Colonic mucosa (tissue), 4 donors: Measurements from ENCODE around the gene PPP2R3A. TPM values are rescaled to one million over a fixed set of nuclear protein-coding genes. Genes with fewer than 3 reads are reported as not detected.

Experiments used
- DNase-seq: peaks from one replicate; pipeline ENCODE4 v3.0.0-alpha.2; 2020
- H3K27ac ChIP-seq: fragments of 200-600 bp; one replicate; pipeline ENCODE4 v1.8.0; 2021
- H3K27me3 ChIP-seq: fragments of 200-600 bp; one replicate; pipeline ENCODE4 v1.8.0; 2021
- H3K36me3 ChIP-seq: fragments of 200-600 bp; one replicate; pipeline ENCODE4 v1.8.0; 2021
- H3K4me1 ChIP-seq: fragments of 200-600 bp; one replicate; pipeline ENCODE4 v1.8.0; 2021; ENCODE audit warnings: mild to moderate bottlenecking
- H3K4me3 ChIP-seq: fragments of 200-600 bp; one replicate; pipeline ENCODE4 v1.8.0; 2021
- H3K9ac ChIP-seq, 2 donors: one replicate each; pipeline ENCODE4 v1.7.0; 2013; ENCODE audit warnings: control low read depth in 2 of 2, low read depth in 2 of 2, low read length in 2 of 2
- H3K9me3 ChIP-seq: fragments of 200-600 bp; one replicate; pipeline ENCODE4 v1.8.0; 2021
- intact Hi-C: fragments of 100-400 bp; cut with DNase I; formaldehyde crosslinking; loops from one replicate; pipeline ENCODE4 v1.14.1; 2022
- total RNA-seq, 2 donors: library from RNA; stranded (reverse); fragmentation: NEBNext Ultra II Directional in 1 of 2; extraction: Animal tissue kit (Norgen Biotek cat#: 25700) in 1 of 2; gene quantifications; one replicate each; pipeline ENCODE4 v1.2.1, GENCODE V29; 2021
- TF ChIP-seq, protein P1 (sequence below): fragments of 200-600 bp; IDR thresholded peaks from one replicate; pipeline ENCODE4 v1.8.0; 2022; ENCODE audit warnings: antibody characterized with exemption, mild to moderate bottlenecking
- donor health status: healthy.
- donor health status: DM: no; HTN: no; CAD: no.
- donor health status: DM: no; HTN: no; CAD: no.

PPP2R3A gene
- total RNA-seq, 2 donors from 2014 or later, result 10.9 to 22.0 TPM

DNA sequence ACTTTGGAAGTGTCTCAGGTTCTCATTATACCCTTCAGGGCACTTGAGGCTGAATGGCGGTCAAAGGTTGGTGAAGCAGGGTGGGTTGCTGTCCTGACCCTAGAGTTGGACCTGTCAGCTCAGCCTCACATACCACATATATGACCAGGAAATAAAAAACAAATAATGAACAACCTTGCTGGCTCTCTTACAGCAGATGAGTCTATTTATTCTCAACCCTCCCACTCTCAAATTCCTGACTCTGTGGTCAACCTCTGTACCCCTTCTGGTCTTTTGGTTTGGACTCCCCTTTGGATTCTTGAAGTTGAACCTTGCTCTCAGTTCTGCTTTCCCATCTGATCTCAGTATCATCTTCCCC is 16.9 kb downstream of the PPP2R3A start:
- TF ChIP-seq, protein P1, sequence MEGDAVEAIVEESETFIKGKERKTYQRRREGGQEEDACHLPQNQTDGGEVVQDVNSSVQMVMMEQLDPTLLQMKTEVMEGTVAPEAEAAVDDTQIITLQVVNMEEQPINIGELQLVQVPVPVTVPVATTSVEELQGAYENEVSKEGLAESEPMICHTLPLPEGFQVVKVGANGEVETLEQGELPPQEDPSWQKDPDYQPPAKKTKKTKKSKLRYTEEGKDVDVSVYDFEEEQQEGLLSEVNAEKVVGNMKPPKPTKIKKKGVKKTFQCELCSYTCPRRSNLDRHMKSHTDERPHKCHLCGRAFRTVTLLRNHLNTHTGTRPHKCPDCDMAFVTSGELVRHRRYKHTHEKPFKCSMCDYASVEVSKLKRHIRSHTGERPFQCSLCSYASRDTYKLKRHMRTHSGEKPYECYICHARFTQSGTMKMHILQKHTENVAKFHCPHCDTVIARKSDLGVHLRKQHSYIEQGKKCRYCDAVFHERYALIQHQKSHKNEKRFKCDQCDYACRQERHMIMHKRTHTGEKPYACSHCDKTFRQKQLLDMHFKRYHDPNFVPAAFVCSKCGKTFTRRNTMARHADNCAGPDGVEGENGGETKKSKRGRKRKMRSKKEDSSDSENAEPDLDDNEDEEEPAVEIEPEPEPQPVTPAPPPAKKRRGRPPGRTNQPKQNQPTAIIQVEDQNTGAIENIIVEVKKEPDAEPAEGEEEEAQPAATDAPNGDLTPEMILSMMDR, result no peak
- intact Hi-C loops, result no loop called here

DNA sequence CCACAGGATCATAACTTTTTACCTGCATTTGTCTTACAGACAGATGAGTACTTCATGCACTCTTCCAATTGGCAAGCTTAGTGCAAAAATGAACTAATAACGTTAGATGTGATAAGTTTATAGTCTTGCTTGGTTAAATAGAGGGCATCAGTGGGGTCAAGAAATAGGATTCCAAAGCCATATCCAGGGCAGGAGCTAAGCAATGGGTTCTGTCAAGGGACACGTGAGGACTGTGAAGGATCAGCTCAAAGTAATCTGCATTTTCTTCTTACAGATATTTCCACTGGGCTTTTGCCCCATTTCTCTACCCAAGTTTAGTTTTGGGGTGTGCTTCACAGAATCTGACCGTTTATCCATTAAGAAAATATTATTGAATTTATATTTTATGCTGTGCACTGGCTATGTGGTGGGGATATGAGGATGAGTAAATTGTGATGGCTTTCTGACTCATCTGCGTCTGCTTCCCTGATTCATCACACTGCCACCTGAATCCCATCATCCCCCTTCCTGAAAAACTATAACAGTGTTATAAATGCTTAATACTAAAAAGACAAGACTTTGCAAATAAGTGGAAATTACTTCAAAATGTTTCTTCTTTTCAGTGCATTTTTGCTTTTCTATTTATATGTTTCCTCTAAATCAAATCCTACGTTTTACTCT is 17.5 kb downstream of the PPP2R3A start:
- Histone ChIP-seq H3K9ac (no peak overlapping the region), H3K27me3 (no peaks in the 10 kb centered on the region), H3K27ac (no peak overlapping the region), H3K9me3 (no peaks in the 10 kb centered on the region), H3K36me3 (no peaks in the 10 kb centered on the region), H3K4me1 (peaks cover 14% of the 10 kb centered on the region), H3K4me3 (no peak overlapping the region)
- intact Hi-C loops, result no loop called here
- TF ChIP-seq, protein P1, result no peak
- DNase-seq, result no peak

More for the DNA sequence above, 16.9 kb downstream of the PPP2R3A start:
- H3K4me3 ChIP-seq, result no peak overlapping the region
- H3K27me3 ChIP-seq, result no peaks in the 10 kb centered on the region
- peak overlapping the region; percentile 42 for H3K27ac ChIP-seq
- no peaks in the 10 kb centered on the region for H3K9me3 ChIP-seq
- H3K36me3 ChIP-seq, result no peaks in the 10 kb centered on the region
- no peak overlapping the region for H3K9ac ChIP-seq
- DNase-seq, result no peak
- H3K4me1 ChIP-seq, result peaks cover 14% of the 10 kb centered on the region

DNA sequence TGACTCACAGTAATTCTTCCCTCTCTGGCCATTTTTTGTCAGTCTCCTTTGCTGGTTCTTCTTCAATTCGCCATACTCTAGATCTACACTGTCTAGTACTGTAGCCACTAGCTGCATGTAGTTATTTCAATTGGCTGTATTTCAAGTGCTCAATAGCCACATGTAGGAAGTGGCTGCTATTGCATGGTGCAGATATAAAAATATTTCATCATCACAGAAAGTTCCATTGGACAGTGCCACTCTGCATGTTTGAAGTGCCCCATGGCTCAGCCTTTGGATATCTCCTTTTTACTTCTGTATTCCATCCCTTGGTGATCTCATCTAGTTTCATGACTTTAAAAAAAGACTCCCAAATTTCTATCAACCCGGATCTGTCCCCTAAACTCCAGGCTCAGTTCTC is 22.1 kb downstream of the PPP2R3A start:
- Histone ChIP-seq H3K27me3 (no peaks in the 10 kb centered on the region), H3K4me1 (no peaks in the 10 kb centered on the region), H3K27ac (no peak overlapping the region), H3K4me3 (no peak overlapping the region), H3K9ac (no peak overlapping the region), H3K9me3 (no peaks in the 10 kb centered on the region), H3K36me3 (no peaks in the 10 kb centered on the region)
- intact Hi-C loops, result no loop called here
- TF ChIP-seq, protein P1, result no peak
- DNase-seq, result no peak

DNA sequence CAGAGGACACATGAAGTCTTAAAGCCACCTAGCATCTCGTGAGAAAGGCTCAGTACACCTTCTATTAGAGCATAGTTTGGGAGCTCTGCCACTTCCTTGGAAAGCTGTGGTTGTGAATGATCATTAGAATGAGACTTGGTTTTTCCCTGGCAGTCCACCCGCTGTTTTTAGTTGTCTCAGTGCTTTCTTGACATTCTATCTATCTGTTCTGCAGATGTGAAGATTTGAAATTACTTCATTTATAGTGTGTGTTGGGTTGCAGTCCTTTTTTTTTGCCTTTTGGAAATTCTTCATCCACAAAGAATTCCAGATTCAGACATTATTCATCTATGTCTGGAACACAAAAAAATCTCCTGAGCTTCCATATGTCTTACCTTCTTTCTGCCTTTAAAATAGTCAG is 23.7 kb downstream of the PPP2R3A start:
- intact Hi-C loops, result no loop called here

DNA sequence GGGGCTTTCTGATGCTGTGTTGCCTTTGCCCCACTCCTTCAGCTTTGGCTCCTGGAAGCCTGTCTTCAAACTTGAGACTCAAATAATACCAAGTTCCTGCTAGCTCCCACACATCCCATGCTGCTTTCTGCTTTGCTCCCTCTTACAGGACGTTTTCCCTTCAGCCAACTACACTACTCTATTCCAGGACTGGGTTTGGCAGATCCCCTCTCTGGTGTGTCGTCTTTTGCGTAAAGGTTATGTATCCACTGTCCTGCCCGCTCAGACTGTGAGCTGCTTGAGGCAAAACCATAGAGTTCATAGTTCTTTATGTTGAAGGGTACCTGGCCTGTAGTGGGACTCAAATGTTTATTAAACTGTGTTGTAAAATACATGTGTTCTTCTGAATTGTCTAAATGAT is 25.4 kb downstream of the PPP2R3A start:
- Histone ChIP-seq H3K9ac (no peak overlapping the region), H3K27me3 (no peaks in the 10 kb centered on the region), H3K27ac (no peak overlapping the region), H3K36me3 (no peaks in the 10 kb centered on the region), H3K4me3 (no peak overlapping the region), H3K9me3 (no peaks in the 10 kb centered on the region), H3K4me1 (no peaks in the 10 kb centered on the region)
- no peak for DNase-seq
- TF ChIP-seq, protein P1, result no peak
- intact Hi-C loops, result no loop called here

More for the DNA sequence above, 23.7 kb downstream of the PPP2R3A start:
- TF ChIP-seq, protein P1, result no peak
- Histone ChIP-seq H3K9ac (no peak overlapping the region), H3K27ac (no peak overlapping the region), H3K36me3 (no peaks in the 10 kb centered on the region), H3K4me3 (no peak overlapping the region), H3K9me3 (no peaks in the 10 kb centered on the region), H3K4me1 (no peaks in the 10 kb centered on the region), H3K27me3 (no peaks in the 10 kb centered on the region)
- DNase-seq, result no peak
